ENCODE measurements around the gene PDPR. TPM values are rescaled to one million over a fixed set of nuclear protein-coding genes. Genes with fewer than 3 reads are reported as not detected.
"Not testable (repeated sequence)": the region's sequence is repeated elsewhere in the genome, so short reads cannot be mapped to it uniquely, and the experiment has no call there.

Gene PDPR
- polyA plus RNA-seq, 3 donors from 2014 or later: 1.9 to 17.0 (median 5.2) TPM

DNA sequence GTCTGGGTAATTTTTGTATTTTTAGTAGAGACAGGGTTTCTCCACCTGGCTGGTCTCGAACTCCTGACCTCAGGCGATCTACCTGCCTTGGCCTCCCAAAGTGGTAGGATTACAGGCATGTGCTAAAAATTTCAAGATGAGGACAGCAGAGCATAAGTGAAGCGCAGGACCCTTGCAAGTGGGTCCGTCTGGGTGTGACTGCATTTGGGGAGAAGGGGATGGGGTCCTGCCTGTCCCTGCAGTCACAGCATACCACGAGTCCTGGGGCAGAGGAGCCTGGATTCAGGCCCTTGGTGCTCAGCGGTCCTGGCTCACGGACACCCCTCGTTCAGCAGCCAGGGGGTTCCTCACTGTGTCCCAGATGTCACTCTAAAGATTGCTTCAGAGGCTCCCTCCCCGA lies 84.1 kb downstream of the PDPR start:
- H3K27me3 Mint-ChIP-seq (ENCODE audit: low read depth in 3 of 3); DNase-seq; H3K4me3 Mint-ChIP-seq; H3K9me3 Mint-ChIP-seq; H3K27ac Mint-ChIP-seq; H3K36me3 Mint-ChIP-seq; H3K4me1 Mint-ChIP-seq: not testable (repeated sequence)

- not testable (repeated sequence) for H3K27ac Mint-ChIP-seq; H3K4me3 Mint-ChIP-seq; H3K9me3 Mint-ChIP-seq; DNase-seq; H3K4me1 Mint-ChIP-seq; H3K36me3 Mint-ChIP-seq; H3K27me3 Mint-ChIP-seq (ENCODE audit: low read depth in 3 of 3)
Measured at GRCh38 chr16:70198666-70199065, 84.5 kb downstream of the PDPR start.

- H3K27me3 Mint-ChIP-seq (ENCODE audit: low read depth in 3 of 3); H3K36me3 Mint-ChIP-seq; H3K4me3 Mint-ChIP-seq; H3K27ac Mint-ChIP-seq; DNase-seq; H3K9me3 Mint-ChIP-seq; H3K4me1 Mint-ChIP-seq: not testable (repeated sequence)
Measured at GRCh38 chr16:70199170-70199569, 85.0 kb downstream of the PDPR start.

- not testable (repeated sequence) for H3K27ac Mint-ChIP-seq; H3K36me3 Mint-ChIP-seq; H3K4me1 Mint-ChIP-seq; H3K9me3 Mint-ChIP-seq; H3K4me3 Mint-ChIP-seq; DNase-seq; H3K27me3 Mint-ChIP-seq (ENCODE audit: low read depth in 3 of 3)
Measured at GRCh38 chr16:70200063-70200462, 85.9 kb downstream of the PDPR start.

GRCh38 chr16:70203508-70203907 lies 89.4 kb downstream of the PDPR start:
- DNase-seq; H3K4me1 Mint-ChIP-seq; H3K27ac Mint-ChIP-seq; H3K27me3 Mint-ChIP-seq (ENCODE audit: low read depth in 3 of 3); H3K4me3 Mint-ChIP-seq; H3K9me3 Mint-ChIP-seq; H3K36me3 Mint-ChIP-seq: not testable (repeated sequence)

- H3K27ac Mint-ChIP-seq; H3K9me3 Mint-ChIP-seq; H3K4me1 Mint-ChIP-seq; H3K27me3 Mint-ChIP-seq (ENCODE audit: low read depth in 3 of 3); H3K36me3 Mint-ChIP-seq; H3K4me3 Mint-ChIP-seq; DNase-seq: not testable (repeated sequence)
Measured at GRCh38 chr16:70204010-70204409, 89.9 kb downstream of the PDPR start.

- peaks cover 0 to 11% (median 5%) of the 10 kb centered on the region in 3 donors for H3K36me3 Mint-ChIP-seq
- DNase-seq; H3K27ac Mint-ChIP-seq; H3K27me3 Mint-ChIP-seq (ENCODE audit: low read depth in 3 of 3); H3K9me3 Mint-ChIP-seq; H3K4me1 Mint-ChIP-seq; H3K4me3 Mint-ChIP-seq: not testable (repeated sequence)
Measured at GRCh38 chr16:70204668-70205405, 90.7 kb downstream of the PDPR start.

DNA sequence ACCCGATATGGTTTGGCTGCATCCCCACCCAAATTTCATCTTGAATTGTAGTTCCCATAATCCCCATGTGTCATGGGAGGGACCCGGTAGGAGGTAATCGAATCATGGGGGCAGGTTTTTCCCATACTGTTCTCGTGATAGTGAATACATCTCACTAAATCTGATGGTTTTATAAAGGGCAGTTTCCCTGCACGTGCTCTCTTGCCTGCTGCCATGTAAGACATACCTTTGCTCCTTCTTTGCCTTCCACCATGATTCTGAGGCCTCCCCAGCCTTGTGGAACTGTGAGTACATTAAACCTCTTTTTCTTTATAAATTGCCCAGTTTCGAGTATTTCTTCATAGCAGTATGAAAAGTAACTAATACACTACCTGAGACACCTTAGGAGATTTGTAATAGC lies 92.2 kb downstream of the PDPR start:
- H3K4me1 Mint-ChIP-seq; H3K27ac Mint-ChIP-seq; H3K9me3 Mint-ChIP-seq; DNase-seq; H3K4me3 Mint-ChIP-seq; H3K27me3 Mint-ChIP-seq (ENCODE audit: low read depth in 3 of 3): not testable (repeated sequence)
- H3K36me3 Mint-ChIP-seq: peaks cover 0 to 12% (median 6%) of the 10 kb centered on the region in 3 donors

Other genes with a start within 250 kb of the PDPR start
- gene CLEC18A, start 163.0 kb upstream of the PDPR start, polyA plus RNA-seq: not detected
- not detected for gene CLEC18C, start 59.5 kb downstream of the PDPR start, polyA plus RNA-seq
- 10 to 100 TPM in 1 of 3 donors, 1 to 10 TPM in 2; 3.9 to 11.8 (median 5.9) TPM for gene EXOSC6, start 137.6 kb downstream of the PDPR start, polyA plus RNA-seq
- gene AARS1, start 175.2 kb downstream of the PDPR start, polyA plus RNA-seq: 10 to 100 TPM; 25.4 to 47.1 (median 38.6) TPM
- 10 to 100 TPM; 53.1 to 85.3 (median 68.7) TPM for gene DDX19B, start 184.9 kb downstream of the PDPR start, polyA plus RNA-seq
- 10 to 100 TPM; 25.3 to 47.1 (median 27.4) TPM for gene DDX19A, start 232.6 kb downstream of the PDPR start, polyA plus RNA-seq

Measured in immature natural killer cell (primary cell).